Measurements from ENCODE around the gene IMPA2.

The IMPA2 gene

GRCh38 chr18:12015416-12016062 is 34.2 kb downstream of the IMPA2 start:
- Histone ChIP-seq H3K4me2 (ENCODE audit: low read length) (no peak overlapping the region), H3K27me3 (ENCODE audit: control insufficient read depth, low read length) (no peaks in the 10 kb centered on the region), H3K4me1 (ENCODE audit: control insufficient read depth, low read length) (no peaks in the 10 kb centered on the region), H3K4me3 (ENCODE audit: low read length) (no peak overlapping the region), H3F3A (ENCODE audit: control insufficient read depth, insufficient read depth) (no peaks in the 10 kb centered on the region), H3K9me2 (replicated peaks; ENCODE audit: control insufficient read depth, low read length) (no peaks in the 10 kb centered on the region), H4K20me1 (ENCODE audit: control insufficient read depth, insufficient read depth, low read depth, low read length) (no peaks in the 10 kb centered on the region), H3K9me3 (ENCODE audit: control insufficient read depth, insufficient read depth, low read length) (no peaks in the 10 kb centered on the region), H3K27ac (ENCODE audit: low read depth, low read length) (no peak overlapping the region), H3K79me2 (ENCODE audit: control insufficient read depth, low read length) (no peaks in the 10 kb centered on the region), H3K36me3 (ENCODE audit: control insufficient read depth, low read length) (no peaks in the 10 kb centered on the region)
- TF ChIP-seq CTCF (IDR thresholded peaks at IDR 0.05; ENCODE audit: low read depth, low read length, poor library complexity, severe bottlenecking) (no peak), EZH2phosphoT487 (IDR thresholded peaks at IDR 0.05; ENCODE audit: borderline replicate concordance, low read length) (no peak)

GRCh38 chr18:12017081-12017480 is 35.8 kb downstream of the IMPA2 start:
- Histone ChIP-seq H3F3A (ENCODE audit: control insufficient read depth, insufficient read depth) (no peaks in the 10 kb centered on the region), H3K36me3 (ENCODE audit: control insufficient read depth, low read length) (no peaks in the 10 kb centered on the region), H3K27me3 (ENCODE audit: control insufficient read depth, low read length) (no peaks in the 10 kb centered on the region), H3K9me2 (replicated peaks; ENCODE audit: control insufficient read depth, low read length) (no peaks in the 10 kb centered on the region), H3K9me3 (ENCODE audit: control insufficient read depth, insufficient read depth, low read length) (no peaks in the 10 kb centered on the region), H3K27ac (ENCODE audit: low read depth, low read length) (no peak overlapping the region), H3K79me2 (ENCODE audit: control insufficient read depth, low read length) (no peaks in the 10 kb centered on the region), H3K4me3 (ENCODE audit: low read length) (no peak overlapping the region), H3K4me2 (ENCODE audit: low read length) (no peak overlapping the region), H3K4me1 (ENCODE audit: control insufficient read depth, low read length) (no peaks in the 10 kb centered on the region), H4K20me1 (ENCODE audit: control insufficient read depth, insufficient read depth, low read depth, low read length) (no peaks in the 10 kb centered on the region)
- TF ChIP-seq EZH2phosphoT487 (IDR thresholded peaks at IDR 0.05; ENCODE audit: borderline replicate concordance, low read length) (no peak), CTCF (IDR thresholded peaks at IDR 0.05; ENCODE audit: low read depth, low read length, poor library complexity, severe bottlenecking) (no peak)

GRCh38 chr18:12018861-12019260 is 37.6 kb downstream of the IMPA2 start:
- H3K4me2 ChIP-seq (ENCODE audit: low read length), result no peak overlapping the region
- H3K9me2 ChIP-seq (replicated peaks; ENCODE audit: control insufficient read depth, low read length), result no peaks in the 10 kb centered on the region
- H4K20me1 ChIP-seq (ENCODE audit: control insufficient read depth, insufficient read depth, low read depth, low read length), result no peaks in the 10 kb centered on the region
- H3K4me1 ChIP-seq (ENCODE audit: control insufficient read depth, low read length), result no peaks in the 10 kb centered on the region
- no peaks in the 10 kb centered on the region for H3K36me3 ChIP-seq (ENCODE audit: control insufficient read depth, low read length)
- H3K4me3 ChIP-seq (ENCODE audit: low read length), result no peak overlapping the region
- H3F3A ChIP-seq (ENCODE audit: control insufficient read depth, insufficient read depth), result no peaks in the 10 kb centered on the region
- no peaks in the 10 kb centered on the region for H3K27me3 ChIP-seq (ENCODE audit: control insufficient read depth, low read length)
- H3K9me3 ChIP-seq (ENCODE audit: control insufficient read depth, insufficient read depth, low read length), result no peaks in the 10 kb centered on the region
- no peaks in the 10 kb centered on the region for H3K79me2 ChIP-seq (ENCODE audit: control insufficient read depth, low read length)
- TF ChIP-seq EZH2phosphoT487 (IDR thresholded peaks at IDR 0.05; ENCODE audit: borderline replicate concordance, low read length) (no peak), CTCF (IDR thresholded peaks at IDR 0.05; ENCODE audit: low read depth, low read length, poor library complexity, severe bottlenecking) (no peak)
- no peak overlapping the region for H3K27ac ChIP-seq (ENCODE audit: low read depth, low read length)

Measured in DOHH2 (cell line).